Glomerular endothelial cell (primary cell): ENCODE measurements around the gene USP36. TPM values are rescaled to one million over a fixed set of nuclear protein-coding genes. Genes with fewer than 3 reads are reported as not detected.
"Not testable (repeated sequence)": the region's sequence is repeated elsewhere in the genome, so short reads cannot be mapped to it uniquely, and the experiment has no call there.

Source experiments
- DNase-seq: peaks from one replicate; pipeline ENCODE4 v3.0.0-alpha.2; 2011; ENCODE audit warnings: low read depth, low spot score; ENCODE audit errors: extremely low read depth
- total RNA-seq: library from RNA; depleted of rRNA; stranded (reverse); fragments of >200 nt; gene quantifications from 2 replicates; pipeline ENCODE4 v1.2.3, GENCODE V29; 2015

The USP36 gene
- total RNA-seq, 1 donor from 2014 or later = 41.2 TPM

DNA sequence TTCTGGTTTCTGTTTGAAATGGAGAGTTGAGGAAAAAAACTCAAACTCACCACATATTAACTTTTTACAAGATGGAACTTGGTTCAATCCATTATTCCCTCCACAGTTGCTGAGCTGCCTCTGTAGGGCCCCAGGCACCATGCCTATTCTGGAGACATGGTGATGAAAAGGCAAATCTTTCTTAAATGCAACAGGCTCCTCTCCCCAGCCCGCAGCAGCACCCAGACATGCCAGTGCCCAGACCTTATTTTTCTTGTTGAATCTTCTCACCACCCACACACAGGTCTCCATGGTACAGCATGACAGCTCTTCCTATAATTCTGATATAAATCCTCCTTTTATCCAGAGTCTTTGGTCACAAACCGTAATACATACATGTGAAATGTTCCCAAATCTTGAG is 66.2 kb downstream of the USP36 start:
- no peak for DNase-seq

DNA sequence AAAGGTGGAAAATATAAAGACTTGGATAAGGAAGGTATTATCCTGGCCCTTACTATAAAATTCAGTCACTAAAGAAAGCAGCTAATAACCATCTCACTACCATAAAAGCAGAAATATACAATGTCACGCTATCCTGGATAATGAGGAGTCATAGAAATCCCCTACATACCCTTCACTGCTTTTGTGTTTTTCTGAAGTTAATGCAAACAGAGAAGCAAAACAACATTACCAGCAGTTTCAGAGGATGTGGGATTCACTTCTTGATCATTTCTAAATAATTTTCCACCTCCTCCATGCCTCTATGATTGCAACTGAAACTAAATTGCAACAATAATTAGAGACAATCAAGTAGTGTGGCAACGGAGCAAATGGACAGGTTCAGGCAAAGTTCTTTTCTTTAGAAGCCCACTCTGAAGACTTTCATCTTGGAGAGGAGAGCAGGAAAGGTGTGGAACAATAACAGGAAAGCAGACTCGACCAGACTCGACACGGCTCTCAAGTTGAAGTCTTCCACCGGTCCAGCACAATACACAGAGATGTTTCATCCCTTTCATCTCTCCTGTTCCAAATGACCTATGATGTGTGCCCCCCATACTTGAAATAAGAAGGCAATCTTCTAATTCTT is 68.7 kb downstream of the USP36 start:
- DNase-seq = no peak

GRCh38 chr17:78769196-78769773 is 71.3 kb downstream of the USP36 start:
- no peak for DNase-seq

DNA sequence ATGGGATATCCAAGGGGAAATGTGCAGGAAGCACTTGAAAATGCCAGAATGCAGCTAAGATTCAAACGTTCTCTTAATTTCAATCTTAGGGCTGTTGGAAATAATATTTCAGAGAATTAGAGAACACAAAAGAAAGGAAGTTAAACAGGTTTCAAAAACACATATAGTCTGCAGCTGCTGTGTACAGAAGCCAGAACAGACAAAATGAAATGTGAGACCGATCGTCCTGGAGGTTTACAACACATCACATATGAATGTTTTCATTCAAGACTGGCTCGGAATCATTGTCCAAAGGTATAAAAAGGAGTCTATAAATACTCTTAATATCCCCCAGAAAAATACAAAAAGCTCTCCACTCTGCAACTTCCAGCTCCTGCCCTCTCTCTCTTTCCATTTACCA is 72.8 kb downstream of the USP36 start:
- no peak for DNase-seq

DNA sequence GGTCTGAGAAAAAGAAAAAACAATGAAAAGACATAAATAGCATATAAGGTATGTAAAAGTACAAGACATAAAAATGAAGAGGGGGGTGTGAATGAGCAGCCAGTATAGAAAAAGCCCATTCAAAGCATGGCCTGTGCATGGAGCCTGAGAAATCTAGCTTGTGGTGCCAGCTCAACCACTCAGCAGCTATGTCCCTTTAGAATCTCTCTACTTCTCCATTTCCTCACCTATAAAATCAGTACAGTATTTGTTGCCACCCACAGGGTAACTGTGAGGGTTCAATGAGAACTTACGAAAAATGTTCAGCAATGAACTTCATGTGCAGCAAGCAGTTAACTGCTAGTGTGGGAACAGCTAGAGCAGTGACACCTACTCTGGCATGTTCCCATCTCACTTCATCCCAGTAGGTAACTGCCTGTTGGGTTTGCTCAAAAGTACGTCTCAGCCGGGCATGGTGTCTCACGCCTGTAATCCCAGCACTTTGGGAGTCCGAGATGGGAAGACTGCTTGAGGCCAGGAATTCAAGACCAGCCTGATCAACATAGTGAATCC is 73.8 kb downstream of the USP36 start:
- DNase-seq = no peak

GRCh38 chr17:78766225-78766624 is 74.4 kb downstream of the USP36 start:
- DNase-seq = no peak

GRCh38 chr17:78765821-78766220 is 74.8 kb downstream of the USP36 start:
- no peak for DNase-seq

DNA sequence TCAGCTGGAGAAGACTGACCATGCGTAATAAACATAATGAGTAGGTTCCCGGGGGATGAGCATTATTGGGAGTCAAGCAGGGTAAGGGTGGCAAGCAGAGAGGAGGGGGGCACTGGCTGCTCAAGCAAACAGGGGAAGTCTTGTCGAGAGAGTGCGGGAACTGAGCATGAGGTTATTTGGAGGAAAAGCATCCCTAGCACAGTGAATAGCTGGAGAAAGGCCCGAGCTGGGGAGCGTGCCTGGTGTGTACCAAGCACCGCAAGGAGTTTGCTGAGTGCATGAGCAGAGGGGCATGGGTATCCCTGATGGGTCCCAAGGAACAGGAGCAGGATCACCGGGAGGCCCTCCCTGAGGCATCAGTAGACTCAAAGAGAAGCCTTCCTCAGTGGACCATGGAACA is 75.7 kb downstream of the USP36 start:
- no peak for DNase-seq

GRCh38 chr17:78763561-78763960 is 77.1 kb downstream of the USP36 start:
- DNase-seq = no peak

DNA sequence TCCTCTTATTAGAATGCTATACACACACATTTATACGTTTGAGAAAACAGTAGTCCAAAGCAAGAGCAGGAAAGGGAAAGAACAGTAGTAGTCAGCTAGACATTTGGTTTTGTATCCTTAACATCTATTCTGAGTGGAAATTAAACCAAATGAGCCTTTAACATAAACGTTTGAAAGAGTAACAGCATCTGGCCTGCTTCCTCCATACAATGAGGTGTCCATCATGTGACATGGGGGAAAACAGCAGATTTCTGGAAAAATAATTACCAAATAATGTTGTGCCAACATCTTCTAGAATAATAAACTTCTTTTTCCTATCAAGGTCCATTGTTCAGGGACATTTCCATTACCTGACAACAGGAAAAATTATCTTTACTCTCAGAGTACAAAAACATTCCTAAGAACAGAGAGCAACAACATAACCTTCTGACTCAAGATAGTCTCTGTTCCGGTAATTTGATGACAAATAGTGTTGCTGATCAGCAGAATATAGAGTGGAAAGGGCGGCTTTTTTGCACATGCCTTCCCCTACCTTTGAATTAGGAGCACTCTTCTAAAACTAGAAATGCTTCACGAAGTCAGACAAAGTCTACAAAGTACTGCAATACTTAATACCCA is 78.7 kb downstream of the USP36 start:
- DNase-seq = no peak

- DNase-seq = no peak
Measured at GRCh38 chr17:78759969-78760352, 80.7 kb downstream of the USP36 start.

GRCh38 chr17:78759203-78759968 is 81.2 kb downstream of the USP36 start:
- no peak for DNase-seq

GRCh38 chr17:78753316-78754250 is 87.0 kb downstream of the USP36 start:
- DNase-seq = no peak

- DNase-seq = no peak
Measured at GRCh38 chr17:78751447-78752161, 89.0 kb downstream of the USP36 start.

DNA sequence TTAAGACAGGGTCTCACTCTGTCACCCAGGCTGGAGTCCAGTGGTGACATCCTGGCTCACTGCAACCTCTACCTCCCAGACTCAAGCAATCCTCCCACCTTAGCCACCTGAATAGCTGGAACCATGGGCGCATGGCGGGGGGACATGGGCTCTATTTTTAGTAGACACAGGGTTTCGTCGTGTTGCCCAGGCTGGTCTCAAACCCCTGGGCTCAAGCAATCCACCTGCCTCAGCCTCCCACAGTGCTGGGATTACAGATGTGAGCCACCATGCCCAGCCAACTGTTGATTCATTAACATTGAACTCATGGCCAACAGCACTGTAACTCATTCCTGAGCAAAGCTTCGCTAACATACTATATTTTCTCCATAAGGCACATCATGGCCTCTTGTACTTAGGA is 89.6 kb downstream of the USP36 start:
- not testable (repeated sequence) for DNase-seq

DNA sequence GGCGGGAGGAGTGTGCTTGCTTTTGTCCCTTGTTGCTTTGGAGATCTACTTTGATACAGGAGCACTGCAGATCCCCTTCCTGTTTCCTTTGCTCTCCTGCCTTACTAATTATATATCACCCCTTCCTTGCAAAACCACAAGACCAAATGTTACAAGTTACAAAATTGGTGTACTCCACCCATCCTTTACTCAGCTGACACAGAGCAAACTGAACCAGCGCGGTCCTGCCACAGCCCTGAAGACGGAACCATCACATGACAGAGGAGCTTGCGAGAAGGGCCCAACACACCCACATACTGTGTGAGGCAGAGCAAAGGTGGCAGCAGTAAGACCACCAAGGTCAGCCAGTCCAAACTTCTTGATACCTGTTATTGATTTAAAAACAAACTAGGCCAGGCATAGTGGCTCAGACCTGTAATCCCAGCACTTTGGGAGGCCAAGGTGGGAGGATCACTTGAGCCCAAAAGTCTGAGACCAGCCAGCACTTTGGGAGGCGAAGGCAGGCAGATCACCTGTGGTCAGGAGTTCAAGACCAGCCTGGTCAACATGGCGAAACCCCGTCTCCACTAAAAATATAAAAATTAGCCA is 91.8 kb downstream of the USP36 start:
- DNase-seq = no peak

DNA sequence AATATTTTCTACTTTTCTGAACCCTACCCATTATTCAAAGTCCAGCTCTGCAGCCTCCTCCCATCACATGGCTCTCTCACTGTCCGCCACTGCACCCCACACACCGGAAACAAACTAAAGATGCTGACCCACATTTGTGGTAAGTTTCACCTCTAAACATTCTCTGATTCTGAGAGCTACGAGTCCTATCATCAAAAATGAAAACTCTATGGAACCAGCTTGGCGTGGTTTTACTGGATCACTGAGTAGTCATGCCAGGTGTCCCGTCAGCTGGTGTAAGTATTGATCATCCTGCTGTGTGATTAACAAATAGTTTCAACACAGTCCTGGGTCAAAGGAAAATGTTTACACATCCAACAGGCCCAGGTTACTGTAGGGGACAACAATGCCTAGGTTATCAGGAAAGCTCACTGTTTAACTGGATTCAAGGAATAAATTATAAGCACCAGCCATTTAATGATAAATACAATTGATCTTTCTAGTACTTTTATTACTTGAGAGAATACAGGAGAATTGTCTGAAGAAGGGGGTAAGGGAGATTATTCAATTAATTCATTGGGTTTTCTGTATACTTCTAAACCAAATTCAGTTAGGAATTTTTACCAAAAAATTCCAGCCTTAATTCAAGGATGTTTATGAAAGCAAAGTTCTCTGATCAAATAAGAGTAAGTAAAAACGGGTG is 92.4 kb downstream of the USP36 start:
- DNase-seq = no peak

DNA sequence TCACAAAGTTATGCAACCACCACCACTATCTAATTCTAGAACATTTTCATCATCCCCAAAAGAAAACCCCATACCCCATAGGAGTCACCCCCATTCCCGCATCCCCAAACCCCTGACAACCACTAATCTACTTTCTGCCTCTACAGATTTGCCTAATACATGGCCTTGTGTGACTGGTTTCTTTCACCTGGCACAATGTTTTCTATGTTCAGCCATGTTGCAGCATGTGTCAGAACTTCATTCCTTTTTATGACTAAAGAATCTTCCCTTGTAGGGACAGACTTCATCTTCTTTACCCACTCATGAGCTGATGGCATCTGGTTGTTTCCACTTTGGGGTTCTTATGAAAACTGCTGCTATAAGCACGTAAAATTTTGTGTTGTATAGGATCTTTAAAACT is 93.1 kb downstream of the USP36 start:
- DNase-seq = no peak

DNA sequence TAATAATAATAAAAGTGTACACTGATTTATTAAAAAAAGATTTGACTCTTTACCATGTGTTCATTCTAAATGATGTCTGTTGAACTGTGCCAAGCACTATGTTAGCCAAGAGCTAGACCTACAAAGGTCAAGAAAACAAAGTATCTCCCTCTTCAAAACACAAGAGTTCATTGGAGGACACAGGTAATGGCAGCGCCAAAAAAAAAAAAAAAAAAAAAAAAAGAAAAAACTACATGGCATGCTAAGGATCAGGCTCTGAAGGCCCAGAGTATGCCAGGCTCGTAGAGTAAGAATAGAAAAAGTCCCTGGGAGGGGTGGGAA is 93.7 kb downstream of the USP36 start:
- no peak for DNase-seq
